Measurements from ENCODE around the gene GPR37.

- TF ChIP-seq, protein P1, sequence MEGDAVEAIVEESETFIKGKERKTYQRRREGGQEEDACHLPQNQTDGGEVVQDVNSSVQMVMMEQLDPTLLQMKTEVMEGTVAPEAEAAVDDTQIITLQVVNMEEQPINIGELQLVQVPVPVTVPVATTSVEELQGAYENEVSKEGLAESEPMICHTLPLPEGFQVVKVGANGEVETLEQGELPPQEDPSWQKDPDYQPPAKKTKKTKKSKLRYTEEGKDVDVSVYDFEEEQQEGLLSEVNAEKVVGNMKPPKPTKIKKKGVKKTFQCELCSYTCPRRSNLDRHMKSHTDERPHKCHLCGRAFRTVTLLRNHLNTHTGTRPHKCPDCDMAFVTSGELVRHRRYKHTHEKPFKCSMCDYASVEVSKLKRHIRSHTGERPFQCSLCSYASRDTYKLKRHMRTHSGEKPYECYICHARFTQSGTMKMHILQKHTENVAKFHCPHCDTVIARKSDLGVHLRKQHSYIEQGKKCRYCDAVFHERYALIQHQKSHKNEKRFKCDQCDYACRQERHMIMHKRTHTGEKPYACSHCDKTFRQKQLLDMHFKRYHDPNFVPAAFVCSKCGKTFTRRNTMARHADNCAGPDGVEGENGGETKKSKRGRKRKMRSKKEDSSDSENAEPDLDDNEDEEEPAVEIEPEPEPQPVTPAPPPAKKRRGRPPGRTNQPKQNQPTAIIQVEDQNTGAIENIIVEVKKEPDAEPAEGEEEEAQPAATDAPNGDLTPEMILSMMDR (IDR thresholded peaks at IDR 0.05): no peak
- no peak for TF ChIP-seq POLR2A (IDR thresholded peaks at IDR 0.05)
Measured at GRCh38 chr7:124718032-124718766, 47.4 kb downstream of the GPR37 start.
